ENCODE data around the gene MTA3.

The MTA3 gene

GRCh38 chr2:42789751-42790150, 221.3 kb downstream of the MTA3 start:
- TF ChIP-seq CTCF (conservative IDR thresholded peaks at IDR 0.05; ENCODE audit: low read depth), result no peak
- H3K27ac ChIP-seq, result no peak overlapping the region
- POLR2A ChIA-PET (ENCODE audit: low non-redundant PET), result no interaction called here
- no peak for DNase-seq (ENCODE audit: low spot score)
- CTCF ChIA-PET, result interaction anchor here (0.5 kb wide), 1 partner anchor 1797 kb away, joined by 4 read pairs; no protein-coding TSS in a partner anchor

GRCh38 chr2:42791606-42792005, 223.2 kb downstream of the MTA3 start:
- no peak for DNase-seq (ENCODE audit: low spot score)
- no peak for TF ChIP-seq CTCF (conservative IDR thresholded peaks at IDR 0.05; ENCODE audit: low read depth)
- POLR2A ChIA-PET (ENCODE audit: low non-redundant PET), result interaction anchor here (0.5 kb wide), 1 partner anchor 19 kb away, joined by 3 read pairs; no protein-coding TSS in a partner anchor
- CTCF ChIA-PET, result interaction anchor here (0.6 kb wide), 1 partner anchor 749 kb away, joined by 3 read pairs; no protein-coding TSS in a partner anchor
- H3K27ac ChIP-seq, result no peak overlapping the region

GRCh38 chr2:42792087-42792582, 223.7 kb downstream of the MTA3 start:
- no peak overlapping the region for H3K27ac ChIP-seq
- ChIA-PET CTCF (interaction anchor here (0.7 kb wide), 1 partner anchor 303 kb away, joined by 4 read pairs; no protein-coding TSS in a partner anchor), POLR2A (ENCODE audit: low non-redundant PET) (interaction anchor here (0.5 kb wide), 1 partner anchor 18 kb away, joined by 3 read pairs; no protein-coding TSS in a partner anchor)
- no peak for DNase-seq (ENCODE audit: low spot score)
- TF ChIP-seq CTCF (conservative IDR thresholded peaks at IDR 0.05; ENCODE audit: low read depth), result no peak

GRCh38 chr2:42792583-42793333, 224.3 kb downstream of the MTA3 start, which contains the start of gene HAAO:
Gene HAAO, minus strand, starts transcription at chr2:42792583. Its CDS starts 47 bp downstream, at chr2:42792536.
- DNase-seq (ENCODE audit: low spot score), result peak; percentile 17

GRCh38 chr2:42793334-42794270, 225.2 kb downstream of the MTA3 start:
- CTCF ChIA-PET, result interaction anchor here (0.6 kb wide), 1 partner anchor 96 kb away, joined by 3 read pairs; no protein-coding TSS in a partner anchor
- no peak for TF ChIP-seq CTCF (conservative IDR thresholded peaks at IDR 0.05; ENCODE audit: low read depth)

More at GRCh38 chr2:42792583-42793333, 224.3 kb downstream of the MTA3 start, which contains the start of gene HAAO:
- TF ChIP-seq CTCF (conservative IDR thresholded peaks at IDR 0.05; ENCODE audit: low read depth), result no peak
- CTCF ChIA-PET, result interaction anchor here (0.7 kb wide), 1 partner anchor 304 kb away, joined by 4 read pairs; no protein-coding TSS in a partner anchor
- H3K27ac ChIP-seq, result no peak within 1 kb of the TSS
- POLR2A ChIA-PET (ENCODE audit: low non-redundant PET), result no interaction called here

More at GRCh38 chr2:42793334-42794270, 225.2 kb downstream of the MTA3 start:
- H3K27ac ChIP-seq, result no peak overlapping the region
- no peak for DNase-seq (ENCODE audit: low spot score)
- POLR2A ChIA-PET (ENCODE audit: low non-redundant PET), result no interaction called here
